ENCODE measurements around the gene LAMB4. TPM values are rescaled to one million over a fixed set of nuclear protein-coding genes. Genes with fewer than 3 reads are reported as not detected.

The LAMB4 gene
- total and polyA plus RNA-seq, 2 experiments from 2014 or later, result not detected

DNA sequence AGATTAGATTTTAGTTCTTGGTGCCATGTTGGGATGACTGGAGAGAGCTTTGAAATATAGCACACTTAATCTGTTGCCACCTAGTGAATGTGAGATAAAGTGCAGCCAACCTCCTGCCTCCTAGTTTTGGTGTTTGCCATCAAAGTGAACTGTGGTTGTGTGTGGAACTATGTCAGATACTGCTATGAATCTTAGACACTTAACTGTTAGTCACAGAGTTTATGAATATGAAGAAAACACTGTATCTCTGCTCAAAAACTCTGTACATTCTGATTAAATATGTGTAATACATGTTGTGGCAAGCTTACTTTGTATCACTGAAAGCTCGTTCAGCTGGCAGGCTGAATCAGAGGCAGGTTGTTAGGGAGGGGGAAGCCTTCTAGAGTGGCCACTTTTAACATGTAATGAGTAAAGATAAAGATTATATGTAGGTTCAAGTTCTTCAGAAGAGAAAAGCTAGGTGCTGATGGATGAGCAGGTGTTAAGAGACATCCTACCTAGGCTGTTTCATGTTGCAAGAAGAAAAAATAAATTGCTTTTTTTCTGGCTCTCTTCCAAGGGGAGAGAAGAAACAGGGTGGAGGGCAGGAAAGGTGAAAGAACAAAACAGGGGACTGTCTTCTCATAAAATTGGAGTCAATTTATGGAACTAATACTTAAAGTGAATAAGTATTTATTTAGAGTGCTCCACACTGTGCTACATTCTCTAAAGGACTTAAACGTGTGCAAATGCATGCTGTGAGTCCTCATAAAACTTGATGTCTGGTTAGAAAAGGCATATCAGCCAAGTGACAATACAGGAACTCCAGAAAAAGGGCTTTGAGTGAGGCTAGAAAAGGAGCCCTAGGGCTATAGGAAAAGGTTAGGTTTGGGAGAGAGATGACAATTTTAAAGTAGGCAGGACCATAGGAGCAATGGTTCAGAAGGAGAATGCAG, 113.1 kb downstream of the LAMB4 start:
- H3K4me3 ChIP-seq, result no peak overlapping the region
- H3K36me3 ChIP-seq (ENCODE audit: insufficient read depth), result no peaks in the 10 kb centered on the region
- H3K9me2 ChIP-seq (ENCODE audit: insufficient read depth), result no peaks in the 10 kb centered on the region
- H3K27me3 ChIP-seq (ENCODE audit: insufficient read depth), result no peaks in the 10 kb centered on the region
- H3K4me1 Mint-ChIP-seq, result no peaks in the 10 kb centered on the region; the same call in 2 of the 3 replicates
- no peaks in the 10 kb centered on the region for H3F3A ChIP-seq (replicated peaks; ENCODE audit: low read depth)
- no peak overlapping the region for H3K4me2 ChIP-seq
- DNase-seq (ENCODE audit: low spot score) (peak; percentile 46), ATAC-seq (peak; percentile 79)
- H3K27ac Mint-ChIP-seq, result no peak overlapping the region
- TF ChIP-seq, protein P1, sequence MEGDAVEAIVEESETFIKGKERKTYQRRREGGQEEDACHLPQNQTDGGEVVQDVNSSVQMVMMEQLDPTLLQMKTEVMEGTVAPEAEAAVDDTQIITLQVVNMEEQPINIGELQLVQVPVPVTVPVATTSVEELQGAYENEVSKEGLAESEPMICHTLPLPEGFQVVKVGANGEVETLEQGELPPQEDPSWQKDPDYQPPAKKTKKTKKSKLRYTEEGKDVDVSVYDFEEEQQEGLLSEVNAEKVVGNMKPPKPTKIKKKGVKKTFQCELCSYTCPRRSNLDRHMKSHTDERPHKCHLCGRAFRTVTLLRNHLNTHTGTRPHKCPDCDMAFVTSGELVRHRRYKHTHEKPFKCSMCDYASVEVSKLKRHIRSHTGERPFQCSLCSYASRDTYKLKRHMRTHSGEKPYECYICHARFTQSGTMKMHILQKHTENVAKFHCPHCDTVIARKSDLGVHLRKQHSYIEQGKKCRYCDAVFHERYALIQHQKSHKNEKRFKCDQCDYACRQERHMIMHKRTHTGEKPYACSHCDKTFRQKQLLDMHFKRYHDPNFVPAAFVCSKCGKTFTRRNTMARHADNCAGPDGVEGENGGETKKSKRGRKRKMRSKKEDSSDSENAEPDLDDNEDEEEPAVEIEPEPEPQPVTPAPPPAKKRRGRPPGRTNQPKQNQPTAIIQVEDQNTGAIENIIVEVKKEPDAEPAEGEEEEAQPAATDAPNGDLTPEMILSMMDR (conservative IDR thresholded peaks at IDR 0.05; ENCODE audit: low read depth in 2 of 2), result peak; percentile 54 to 64
- no peak for TF ChIP-seq NANOG (IDR thresholded peaks at IDR 0.05; ENCODE audit: borderline replicate concordance)
- no peaks in the 10 kb centered on the region for H4K20me1 ChIP-seq (replicated peaks; ENCODE audit: insufficient read depth)
- H3K27ac ChIP-seq (ENCODE audit: low read depth), result no peak overlapping the region
- H2AFZ ChIP-seq, result no peak overlapping the region
- H3K4me1 ChIP-seq (ENCODE audit: insufficient read depth), result no peaks in the 10 kb centered on the region
- no peaks in the 10 kb centered on the region for H3K9me3 Mint-ChIP-seq
- no peak overlapping the region for H3K4me3 Mint-ChIP-seq
- no peaks in the 10 kb centered on the region for H3K79me2 ChIP-seq (replicated peaks; ENCODE audit: insufficient read depth)
- peaks cover 2% of the 10 kb centered on the region for H3K27me3 Mint-ChIP-seq (ENCODE audit: insufficient read depth, low read depth, poor library complexity)
- no peaks in the 10 kb centered on the region for H3K36me3 Mint-ChIP-seq (ENCODE audit: low read depth)

DNA sequence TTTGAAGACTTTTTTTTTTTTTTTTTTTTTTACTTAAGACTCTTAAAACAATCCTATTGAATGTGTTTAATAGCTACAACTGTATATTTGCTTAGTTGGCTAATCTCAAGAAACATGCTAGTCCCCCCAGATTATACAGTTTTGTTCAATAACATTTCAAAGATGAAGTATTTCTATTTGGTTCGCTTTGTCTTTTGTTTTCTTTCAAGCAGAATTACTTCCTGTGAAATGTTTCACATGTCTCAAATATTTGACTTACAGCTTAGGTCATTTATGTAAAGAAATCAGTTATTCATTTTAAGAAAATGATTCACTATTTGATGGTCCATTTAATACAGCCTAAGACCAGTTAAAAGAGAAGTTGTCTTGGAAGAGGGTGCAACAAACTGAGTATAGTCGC, 114.4 kb downstream of the LAMB4 start:
- peaks cover 2% of the 10 kb centered on the region for H3K27me3 Mint-ChIP-seq (ENCODE audit: insufficient read depth, low read depth, poor library complexity)
- Histone ChIP-seq H3K27ac (ENCODE audit: low read depth) (no peak overlapping the region), H3F3A (replicated peaks; ENCODE audit: low read depth) (no peaks in the 10 kb centered on the region), H3K27me3 (ENCODE audit: insufficient read depth) (no peaks in the 10 kb centered on the region), H3K4me2 (no peak overlapping the region), H2AFZ (no peak overlapping the region), H3K4me3 (no peak overlapping the region), H3K79me2 (replicated peaks; ENCODE audit: insufficient read depth) (no peaks in the 10 kb centered on the region), H3K36me3 (ENCODE audit: insufficient read depth) (no peaks in the 10 kb centered on the region), H3K9me2 (ENCODE audit: insufficient read depth) (no peaks in the 10 kb centered on the region), H3K4me1 (ENCODE audit: insufficient read depth) (no peaks in the 10 kb centered on the region), H4K20me1 (replicated peaks; ENCODE audit: insufficient read depth) (no peaks in the 10 kb centered on the region)
- H3K4me1 Mint-ChIP-seq, result no peaks in the 10 kb centered on the region; the same call in 2 of the 3 replicates
- H3K4me3 Mint-ChIP-seq, result no peak overlapping the region
- no peak overlapping the region for H3K27ac Mint-ChIP-seq
- H3K9me3 Mint-ChIP-seq, result no peaks in the 10 kb centered on the region
- ATAC-seq, result no peak
- no peak for TF ChIP-seq EZH2phosphoT487 (IDR thresholded peaks at IDR 0.05; ENCODE audit: unreplicated experiment)
- no peak for TF ChIP-seq ZNF114 (CRISPR knock-in tag; IDR thresholded peaks at IDR 0.05)
- TF ChIP-seq CREB1 (CRISPR knock-in tag; IDR thresholded peaks at IDR 0.05; ENCODE audit: low read depth), result no peak
- no peak for TF ChIP-seq JUNB (IDR thresholded peaks at IDR 0.05; ENCODE audit: unreplicated experiment)
- TF ChIP-seq, protein P2, sequence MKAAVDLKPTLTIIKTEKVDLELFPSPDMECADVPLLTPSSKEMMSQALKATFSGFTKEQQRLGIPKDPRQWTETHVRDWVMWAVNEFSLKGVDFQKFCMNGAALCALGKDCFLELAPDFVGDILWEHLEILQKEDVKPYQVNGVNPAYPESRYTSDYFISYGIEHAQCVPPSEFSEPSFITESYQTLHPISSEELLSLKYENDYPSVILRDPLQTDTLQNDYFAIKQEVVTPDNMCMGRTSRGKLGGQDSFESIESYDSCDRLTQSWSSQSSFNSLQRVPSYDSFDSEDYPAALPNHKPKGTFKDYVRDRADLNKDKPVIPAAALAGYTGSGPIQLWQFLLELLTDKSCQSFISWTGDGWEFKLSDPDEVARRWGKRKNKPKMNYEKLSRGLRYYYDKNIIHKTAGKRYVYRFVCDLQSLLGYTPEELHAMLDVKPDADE (IDR thresholded peaks at IDR 0.05), result no peak
- no peak for DNase-seq (ENCODE audit: low spot score)
- no peaks in the 10 kb centered on the region for H3K36me3 Mint-ChIP-seq (ENCODE audit: low read depth)

Data from GM23338 (cell line).